Choroid plexus epithelial cell (primary cell): ENCODE results near the gene SOSTDC1.

ENCODE experiments used
- DNase-seq: peaks from one replicate; pipeline ENCODE4 v3.0.0-alpha.2; 2010; ENCODE audit warnings: low read depth
- H3K4me3 ChIP-seq: 2 replicates; pipeline ENCODE4 v1.5.1; 2011; ENCODE audit warnings: low read depth, mild to moderate bottlenecking, control low read depth, low read length, moderate library complexity
- CTCF ChIP-seq: conservative IDR thresholded peaks from 2 replicates; pipeline ENCODE4 v1.5.1; 2011; ENCODE audit warnings: low read depth, mild to moderate bottlenecking, control low read depth, inconsistent platforms, low read length, moderate library complexity

The SOSTDC1 gene

GRCh38 chr7:16412274-16413254 lies 53.0 kb downstream of the SOSTDC1 start:
- TF ChIP-seq CTCF: no peak
- no peak for DNase-seq
- H3K4me3 ChIP-seq: no peak overlapping the region
